ENCODE measurements around the gene BCL11A.

The BCL11A gene

DNA sequence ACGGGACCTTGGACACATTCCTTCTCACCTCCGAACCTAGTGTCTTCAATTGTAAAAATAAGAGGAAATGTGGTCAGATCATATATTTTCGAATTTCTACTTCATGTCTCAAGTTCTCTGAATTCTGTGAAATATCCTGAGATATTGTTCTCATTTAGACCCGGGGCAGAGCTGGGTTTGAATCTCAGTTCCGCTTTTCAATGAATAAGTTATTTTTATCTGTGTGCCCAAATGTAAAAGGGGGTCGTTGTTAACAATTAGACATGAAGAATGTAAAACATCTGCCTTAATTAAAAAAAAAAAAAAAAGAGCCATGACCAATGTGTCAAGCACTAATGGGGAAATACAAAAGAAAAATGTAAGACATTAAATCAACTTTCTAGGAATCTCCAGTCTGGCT lies 48.9 kb upstream of the BCL11A start (continued):
- TF ChIP-seq, protein P1, sequence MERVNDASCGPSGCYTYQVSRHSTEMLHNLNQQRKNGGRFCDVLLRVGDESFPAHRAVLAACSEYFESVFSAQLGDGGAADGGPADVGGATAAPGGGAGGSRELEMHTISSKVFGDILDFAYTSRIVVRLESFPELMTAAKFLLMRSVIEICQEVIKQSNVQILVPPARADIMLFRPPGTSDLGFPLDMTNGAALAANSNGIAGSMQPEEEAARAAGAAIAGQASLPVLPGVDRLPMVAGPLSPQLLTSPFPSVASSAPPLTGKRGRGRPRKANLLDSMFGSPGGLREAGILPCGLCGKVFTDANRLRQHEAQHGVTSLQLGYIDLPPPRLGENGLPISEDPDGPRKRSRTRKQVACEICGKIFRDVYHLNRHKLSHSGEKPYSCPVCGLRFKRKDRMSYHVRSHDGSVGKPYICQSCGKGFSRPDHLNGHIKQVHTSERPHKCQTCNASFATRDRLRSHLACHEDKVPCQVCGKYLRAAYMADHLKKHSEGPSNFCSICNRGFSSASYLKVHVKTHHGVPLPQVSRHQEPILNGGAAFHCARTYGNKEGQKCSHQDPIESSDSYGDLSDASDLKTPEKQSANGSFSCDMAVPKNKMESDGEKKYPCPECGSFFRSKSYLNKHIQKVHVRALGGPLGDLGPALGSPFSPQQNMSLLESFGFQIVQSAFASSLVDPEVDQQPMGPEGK (CRISPR knock-in tag; IDR thresholded peaks at IDR 0.05; ENCODE audit: borderline replicate concordance): no peak
- no peak for TF ChIP-seq ISL1 (CRISPR knock-in tag; IDR thresholded peaks at IDR 0.05)
- TF ChIP-seq PPARA (CRISPR knock-in tag; IDR thresholded peaks at IDR 0.05; ENCODE audit: borderline replicate concordance): no peak
- no peak for TF ChIP-seq SNAI2 (CRISPR knock-in tag; IDR thresholded peaks at IDR 0.05)
- TF ChIP-seq ZFP3 (CRISPR knock-in tag; IDR thresholded peaks at IDR 0.05): no peak
- TF ChIP-seq ZFP30 (CRISPR knock-in tag; IDR thresholded peaks at IDR 0.05): no peak
- TF ChIP-seq TOX (CRISPR knock-in tag; IDR thresholded peaks at IDR 0.05; ENCODE audit: borderline replicate concordance): no peak

DNA sequence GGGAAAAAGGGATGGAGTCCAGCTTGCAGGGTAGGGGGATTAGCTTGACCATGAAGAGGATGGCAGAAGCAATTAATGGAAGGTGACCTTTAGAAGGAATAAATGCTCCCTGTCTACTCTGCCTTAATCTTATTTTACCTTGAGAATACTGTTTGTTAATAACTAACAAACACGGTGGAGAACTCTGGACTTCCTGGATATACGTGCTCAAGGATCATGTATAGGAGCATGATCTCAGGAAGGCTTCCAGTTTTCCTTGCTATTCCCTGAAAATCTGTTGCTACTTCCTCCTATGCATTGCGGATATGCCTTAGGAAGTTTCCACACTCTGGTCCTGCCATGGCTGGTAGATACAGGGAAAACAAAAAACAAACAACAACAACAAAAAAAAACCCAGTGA lies 44.8 kb upstream of the BCL11A start:
- ATAC-seq: no peak

GRCh38 chr2:60597346-60597745 lies 43.9 kb upstream of the BCL11A start:
- TF ChIP-seq SNAI2 (CRISPR knock-in tag; IDR thresholded peaks at IDR 0.05) (no peak), ZFP3 (CRISPR knock-in tag; IDR thresholded peaks at IDR 0.05) (no peak), ZNF565 (CRISPR knock-in tag; conservative IDR thresholded peaks at IDR 0.05; ENCODE audit: low read depth) (no peak), GLIS3 (CRISPR knock-in tag; IDR thresholded peaks at IDR 0.05) (no peak), BACH2 (CRISPR knock-in tag; IDR thresholded peaks at IDR 0.05; ENCODE audit: borderline replicate concordance) (no peak), ISL1 (CRISPR knock-in tag; IDR thresholded peaks at IDR 0.05) (no peak), ARNTL (CRISPR knock-in tag; IDR thresholded peaks at IDR 0.05; ENCODE audit: borderline replicate concordance, low read depth) (no peak)
- ATAC-seq: no peak

More for the DNA sequence above, 44.8 kb upstream of the BCL11A start:
- TF ChIP-seq CSRNP3 (CRISPR knock-in tag; IDR thresholded peaks at IDR 0.05) (no peak), TCF4 (CRISPR knock-in tag; IDR thresholded peaks at IDR 0.05; ENCODE audit: borderline replicate concordance) (no peak), CSDC2 (CRISPR knock-in tag; IDR thresholded peaks at IDR 0.05) (no peak), ESRRG (CRISPR knock-in tag; IDR thresholded peaks at IDR 0.05) (no peak), PPARA (CRISPR knock-in tag; IDR thresholded peaks at IDR 0.05; ENCODE audit: borderline replicate concordance) (no peak), ZNF565 (CRISPR knock-in tag; conservative IDR thresholded peaks at IDR 0.05; ENCODE audit: low read depth) (no peak), ZNF70 (CRISPR knock-in tag; IDR thresholded peaks at IDR 0.05) (no peak), SNAI2 (CRISPR knock-in tag; IDR thresholded peaks at IDR 0.05) (no peak), RARB (CRISPR knock-in tag; IDR thresholded peaks at IDR 0.05) (no peak), ZNF8 (CRISPR knock-in tag; IDR thresholded peaks at IDR 0.05) (no peak), ZC3H10 (CRISPR knock-in tag; IDR thresholded peaks at IDR 0.05) (no peak), OSR1 (CRISPR knock-in tag; IDR thresholded peaks at IDR 0.05) (no peak), CREB5 (CRISPR knock-in tag; IDR thresholded peaks at IDR 0.05; ENCODE audit: low read depth) (no peak), ARNTL (CRISPR knock-in tag; IDR thresholded peaks at IDR 0.05; ENCODE audit: borderline replicate concordance, low read depth) (no peak)
- TF ChIP-seq, protein P1 (CRISPR knock-in tag; IDR thresholded peaks at IDR 0.05; ENCODE audit: borderline replicate concordance): no peak
- TF ChIP-seq, protein P2, sequence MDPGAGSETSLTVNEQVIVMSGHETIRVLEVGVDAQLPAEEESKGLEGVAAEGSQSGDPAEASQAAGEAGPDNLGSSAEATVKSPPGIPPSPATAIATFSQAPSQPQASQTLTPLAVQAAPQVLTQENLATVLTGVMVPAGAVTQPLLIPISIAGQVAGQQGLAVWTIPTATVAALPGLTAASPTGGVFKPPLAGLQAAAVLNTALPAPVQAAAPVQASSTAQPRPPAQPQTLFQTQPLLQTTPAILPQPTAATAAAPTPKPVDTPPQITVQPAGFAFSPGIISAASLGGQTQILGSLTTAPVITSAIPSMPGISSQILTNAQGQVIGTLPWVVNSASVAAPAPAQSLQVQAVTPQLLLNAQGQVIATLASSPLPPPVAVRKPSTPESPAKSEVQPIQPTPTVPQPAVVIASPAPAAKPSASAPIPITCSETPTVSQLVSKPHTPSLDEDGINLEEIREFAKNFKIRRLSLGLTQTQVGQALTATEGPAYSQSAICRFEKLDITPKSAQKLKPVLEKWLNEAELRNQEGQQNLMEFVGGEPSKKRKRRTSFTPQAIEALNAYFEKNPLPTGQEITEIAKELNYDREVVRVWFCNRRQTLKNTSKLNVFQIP (CRISPR knock-in tag; IDR thresholded peaks at IDR 0.05; ENCODE audit: borderline replicate concordance, low read depth): no peak

Measured in SK-N-SH treated with all-trans-retinoic acid at 6 μM for 48 hours (cell line).